Astrocyte (in vitro differentiated cells and primary cell): ENCODE data around the gene ANKRD42.

Experiments
- CTCF ChIP-seq: IDR thresholded peaks from 2 replicates; pipeline ENCODE4 v1.5.1; 2011; ENCODE audit warnings: low read depth, mild to moderate bottlenecking, inconsistent platforms, low read length, moderate library complexity; ENCODE audit not compliant: insufficient read depth
- EZH2 ChIP-seq: IDR thresholded peaks from 2 replicates; pipeline ENCODE4 v1.6.1; 2012; ENCODE audit warnings: mild to moderate bottlenecking, low read length, inconsistent platforms; ENCODE audit not compliant: insufficient read depth

GRCh38 chr11:83205608-83206185, 12.2 kb downstream of the ANKRD42 start:
- TF ChIP-seq EZH2 (no peak), CTCF (no peak)
